ENCODE data around the gene FBXL7. TPM values are rescaled to one million over a fixed set of nuclear protein-coding genes. Genes with fewer than 3 reads are reported as not detected.

Gene FBXL7
- total and polyA plus RNA-seq, 2 experiments from 2014 or later: 4.5 to 15.2 TPM

- Histone ChIP-seq H3K27ac (ENCODE audit: low read depth) (no peak overlapping the region), H3K9me2 (ENCODE audit: insufficient read depth) (0 out of 2 replicates have a peak, but pooled peaks cover 2% of the 10 kb centered on the region), H3K79me2 (replicated peaks; ENCODE audit: insufficient read depth) (no peaks in the 10 kb centered on the region), H2AFZ (no peak overlapping the region), H4K20me1 (replicated peaks; ENCODE audit: insufficient read depth) (no peaks in the 10 kb centered on the region), H3K27me3 (ENCODE audit: insufficient read depth) (no peaks in the 10 kb centered on the region), H3K4me2 (no peak overlapping the region), H3K4me1 (ENCODE audit: insufficient read depth) (peaks cover 6% of the 10 kb centered on the region), H3F3A (replicated peaks; ENCODE audit: low read depth) (no peaks in the 10 kb centered on the region), H3K4me3 (no peak overlapping the region), H3K36me3 (ENCODE audit: insufficient read depth) (no peaks in the 10 kb centered on the region)
- Mint-ChIP-seq H3K4me1 (peaks cover 4% of the 10 kb centered on the region; the same call in 2 of the 3 replicates), H3K36me3 (ENCODE audit: low read depth) (no peaks in the 10 kb centered on the region), H3K9me3 (no peaks in the 10 kb centered on the region), H3K4me3 (no peak overlapping the region), H3K27me3 (ENCODE audit: insufficient read depth, low read depth, poor library complexity) (peaks cover 1% of the 10 kb centered on the region), H3K27ac (no peak overlapping the region)
- no peak for TF ChIP-seq CREB1 (CRISPR knock-in tag; IDR thresholded peaks at IDR 0.05; ENCODE audit: low read depth)
- no peak for TF ChIP-seq ZNF114 (CRISPR knock-in tag; IDR thresholded peaks at IDR 0.05)
- no peak for TF ChIP-seq CTCF (conservative IDR thresholded peaks at IDR 0.05; ENCODE audit: low read depth in 2 of 2)
- TF ChIP-seq JUNB (IDR thresholded peaks at IDR 0.05; ENCODE audit: unreplicated experiment): no peak
- no peak for TF ChIP-seq NANOG (IDR thresholded peaks at IDR 0.05; ENCODE audit: borderline replicate concordance)
- no peak for TF ChIP-seq EZH2 (IDR thresholded peaks at IDR 0.05; ENCODE audit: low read depth, unreplicated experiment)
- TF ChIP-seq POLR2AphosphoS5 (IDR thresholded peaks at IDR 0.05; ENCODE audit: low read depth): no peak
- TF ChIP-seq ETS1 (IDR thresholded peaks at IDR 0.05): no peak
- TF ChIP-seq ZNF331 (CRISPR knock-in tag; IDR thresholded peaks at IDR 0.05; ENCODE audit: low read depth): no peak
- TF ChIP-seq STAT1 (IDR thresholded peaks at IDR 0.05; ENCODE audit: unreplicated experiment): no peak
- TF ChIP-seq EZH2phosphoT487 (IDR thresholded peaks at IDR 0.05; ENCODE audit: unreplicated experiment): no peak
- TF ChIP-seq REST (IDR thresholded peaks at IDR 0.05; ENCODE audit: unreplicated experiment): no peak
- ATAC-seq (no peak), DNase-seq (ENCODE audit: low spot score) (no peak)
Measured at GRCh38 chr5:15493501-15493900, 6.5 kb upstream of the FBXL7 start.
